ENCODE measurements around the gene GNGT1.
A peak's percentile ranks its signal among the peaks of the same experiment; 100 is the strongest.
"Not testable (repeated sequence)": the region's sequence is repeated elsewhere in the genome, so short reads cannot be mapped to it uniquely, and the experiment has no call there.

The GNGT1 gene

GRCh38 chr7:93902777-93903423 is 3.5 kb upstream of the GNGT1 start:
- no peak for DNase-seq (ENCODE audit: extremely low spot score, insufficient read length, low read depth)
- FAIRE-seq, result peak; percentile 69

GRCh38 chr7:93910076-93910994 is 4.0 kb downstream of the GNGT1 start:
- DNase-seq (ENCODE audit: extremely low spot score, insufficient read length, low read depth) (no peak), FAIRE-seq (no peak)

GRCh38 chr7:93911242-93911641 is 4.9 kb downstream of the GNGT1 start:
- not testable (repeated sequence) for FAIRE-seq; DNase-seq (ENCODE audit: extremely low spot score, insufficient read length, low read depth)

- FAIRE-seq, result peak; percentile 58
- not testable (repeated sequence) for DNase-seq (ENCODE audit: extremely low spot score, insufficient read length, low read depth)
Measured at GRCh38 chr7:93911661-93912060, 5.3 kb downstream of the GNGT1 start.

GRCh38 chr7:93913197-93913596 is 6.8 kb downstream of the GNGT1 start:
- no peak for DNase-seq (ENCODE audit: extremely low spot score, insufficient read length, low read depth)
- no peak for FAIRE-seq

GRCh38 chr7:93914581-93915066 is 8.3 kb downstream of the GNGT1 start:
- no peak for DNase-seq (ENCODE audit: extremely low spot score, insufficient read length, low read depth)
- FAIRE-seq, result no peak

GRCh38 chr7:93915206-93915842 is 9.0 kb downstream of the GNGT1 start:
- FAIRE-seq, result peak; percentile 5
- DNase-seq (ENCODE audit: extremely low spot score, insufficient read length, low read depth), result not testable (repeated sequence)

GRCh38 chr7:93915888-93916287 is 9.5 kb downstream of the GNGT1 start:
- not testable (repeated sequence) for DNase-seq (ENCODE audit: extremely low spot score, insufficient read length, low read depth); FAIRE-seq

- DNase-seq (ENCODE audit: extremely low spot score, insufficient read length, low read depth); FAIRE-seq: not testable (repeated sequence)
Measured at GRCh38 chr7:93916315-93916714, 9.9 kb downstream of the GNGT1 start.

- no peak for FAIRE-seq
Measured at GRCh38 chr7:93920496-93921182, 14.3 kb downstream of the GNGT1 start.

GRCh38 chr7:93921186-93921585 is 14.8 kb downstream of the GNGT1 start:
- FAIRE-seq, result no peak
- DNase-seq (ENCODE audit: extremely low spot score, insufficient read length, low read depth), result no peak

More at GRCh38 chr7:93920496-93921182, 14.3 kb downstream of the GNGT1 start:
- no peak for DNase-seq (ENCODE audit: extremely low spot score, insufficient read length, low read depth)

- no peak for FAIRE-seq
- DNase-seq (ENCODE audit: extremely low spot score, insufficient read length, low read depth), result peak; percentile 2
Measured at GRCh38 chr7:93921607-93922566, 15.5 kb downstream of the GNGT1 start, which contains the start of gene GNG11. TSS of gene GNG11 (plus strand) at chr7:93921735. CDS start at chr7:93922138, 403 bp downstream.

- no peak for FAIRE-seq
- no peak for DNase-seq (ENCODE audit: extremely low spot score, insufficient read length, low read depth)
Measured at GRCh38 chr7:93923296-93923695, 16.9 kb downstream of the GNGT1 start.

- FAIRE-seq (no peak), DNase-seq (ENCODE audit: extremely low spot score, insufficient read length, low read depth) (no peak)
Measured at GRCh38 chr7:93923942-93924341, 17.6 kb downstream of the GNGT1 start.

- DNase-seq (ENCODE audit: extremely low spot score, insufficient read length, low read depth) (no peak), FAIRE-seq (no peak)
Measured at GRCh38 chr7:93926800-93927199, 20.4 kb downstream of the GNGT1 start.

- FAIRE-seq (no peak), DNase-seq (ENCODE audit: extremely low spot score, insufficient read length, low read depth) (no peak)
Measured at GRCh38 chr7:93927585-93927984, 21.2 kb downstream of the GNGT1 start.

GRCh38 chr7:93931655-93932054 is 25.3 kb downstream of the GNGT1 start:
- FAIRE-seq, result no peak

GRCh38 chr7:93933156-93933555 is 26.8 kb downstream of the GNGT1 start:
- DNase-seq (ENCODE audit: extremely low spot score, insufficient read length, low read depth) (no peak), FAIRE-seq (no peak)

More at GRCh38 chr7:93931655-93932054, 25.3 kb downstream of the GNGT1 start:
- DNase-seq (ENCODE audit: extremely low spot score, insufficient read length, low read depth), result no peak

GRCh38 chr7:93935102-93935501 is 28.7 kb downstream of the GNGT1 start:
- FAIRE-seq (no peak), DNase-seq (ENCODE audit: extremely low spot score, insufficient read length, low read depth) (no peak)

Measured in GM18507 (cell line).